ENCODE results near the gene ATP11A.

ATP11A gene

DNA sequence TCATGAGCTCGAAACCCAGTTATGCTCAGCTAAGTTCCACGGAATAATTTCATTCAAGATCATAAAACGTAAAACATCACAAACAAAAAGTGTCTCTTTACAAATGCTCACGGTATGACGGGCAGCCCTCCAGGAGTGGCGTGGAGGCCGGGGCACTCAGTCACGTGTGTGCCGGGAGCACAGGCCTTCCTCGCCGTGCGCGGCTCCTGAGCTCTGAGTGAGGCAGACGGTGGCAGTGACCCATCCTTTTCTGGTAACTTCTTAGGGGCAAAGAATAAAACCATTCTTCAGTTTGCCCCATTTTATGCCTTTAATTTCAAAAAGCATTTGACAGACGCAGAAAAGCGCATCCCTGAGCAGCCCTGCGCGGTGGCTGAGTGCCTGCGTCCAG is 72.8 kb downstream of the ATP11A start:
- no peak for DNase-seq

DNA sequence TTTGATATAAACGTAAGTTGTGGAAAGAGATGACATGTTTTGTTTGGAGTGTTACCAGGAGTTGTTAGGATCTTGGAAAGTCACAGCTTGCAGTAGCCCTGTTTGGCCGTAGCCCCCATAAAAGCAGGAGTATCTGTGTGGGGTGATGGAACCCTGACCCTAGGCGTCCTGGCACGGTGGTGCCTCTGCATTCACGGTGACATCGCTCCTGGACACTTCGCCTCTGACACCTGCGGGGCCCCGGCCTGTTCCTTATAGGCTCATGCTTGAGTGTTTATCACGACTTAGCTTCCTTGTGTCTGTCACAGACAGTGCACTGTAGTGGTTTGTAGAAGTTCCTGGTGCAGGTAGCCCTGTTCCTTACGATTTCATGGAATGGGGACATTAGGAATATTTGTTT is 74.2 kb downstream of the ATP11A start:
- no peak for DNase-seq

DNA sequence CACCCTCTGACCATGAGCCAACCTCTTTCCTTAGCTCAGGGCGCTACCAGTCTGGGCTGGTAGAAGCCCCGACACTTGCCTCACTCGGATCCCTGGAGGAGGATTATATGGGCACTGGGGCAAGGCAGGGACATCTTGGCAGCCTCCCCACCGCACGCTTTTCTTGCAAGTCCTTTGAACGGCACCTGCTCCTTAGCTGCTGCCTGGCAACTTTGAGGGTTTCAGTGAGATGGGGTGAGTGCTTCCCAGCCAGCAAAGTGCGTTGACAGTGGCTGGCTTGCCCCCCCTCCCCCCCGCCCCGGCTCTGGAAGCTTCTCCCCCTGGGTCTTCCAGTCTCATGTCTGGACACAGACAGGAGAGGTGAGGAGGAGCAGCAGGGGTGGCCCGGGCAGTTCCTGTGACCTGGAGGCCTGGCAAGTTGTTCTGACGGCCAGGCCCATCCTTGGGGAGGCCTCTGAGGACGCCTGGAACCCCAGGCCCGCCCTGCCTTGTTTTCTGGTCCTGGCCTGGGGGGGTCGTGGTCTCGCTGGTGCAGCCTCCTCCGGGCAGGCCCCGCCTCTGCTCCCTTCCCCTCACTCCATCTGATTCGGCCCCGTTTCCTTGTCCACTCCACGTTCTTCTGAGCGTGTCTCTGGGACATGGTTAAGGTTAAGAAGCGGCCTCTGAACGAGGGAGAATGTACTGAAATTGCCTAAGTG is 75.2 kb downstream of the ATP11A start:
- no peak for DNase-seq

DNA sequence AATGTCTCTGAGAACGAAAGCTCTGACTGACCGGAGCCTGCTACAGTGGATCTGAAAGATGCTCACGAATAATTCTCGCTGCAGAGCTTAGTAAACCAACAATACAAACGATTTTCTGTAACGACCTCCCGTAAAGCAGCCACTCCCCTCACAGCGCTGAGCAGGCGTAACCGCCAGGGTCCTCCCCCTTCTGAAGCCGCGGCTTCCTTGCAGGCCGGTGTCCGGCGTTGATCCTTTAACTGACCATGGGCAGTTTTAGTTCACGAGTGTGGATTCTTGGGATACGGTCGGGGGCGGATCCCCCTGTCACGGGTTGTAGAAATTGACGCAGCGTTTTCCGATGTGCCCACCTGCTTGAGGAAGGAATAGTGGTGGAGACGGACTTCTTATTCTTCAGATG is 75.9 kb downstream of the ATP11A start:
- no peak for DNase-seq

DNA sequence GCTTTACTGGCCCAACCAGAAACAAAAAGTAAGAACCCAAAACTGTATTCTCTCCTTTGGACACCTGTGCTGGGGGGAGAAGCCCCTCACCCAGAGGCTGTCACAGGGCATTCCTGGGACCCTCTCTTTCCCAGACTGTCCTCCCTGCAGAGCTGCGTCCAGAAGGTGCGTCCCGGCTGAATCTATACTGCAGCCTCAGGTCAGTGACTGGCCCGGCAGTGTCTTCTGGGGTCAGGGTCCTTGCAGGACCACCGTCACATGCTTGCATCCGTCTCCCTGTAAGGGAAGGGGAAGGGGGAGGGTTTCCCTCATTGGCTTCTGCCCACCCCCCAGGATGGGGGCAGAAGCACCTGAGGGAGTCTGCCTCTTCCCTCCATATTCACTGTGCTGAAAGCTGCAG is 76.5 kb downstream of the ATP11A start:
- DNase-seq: no peak

DNA sequence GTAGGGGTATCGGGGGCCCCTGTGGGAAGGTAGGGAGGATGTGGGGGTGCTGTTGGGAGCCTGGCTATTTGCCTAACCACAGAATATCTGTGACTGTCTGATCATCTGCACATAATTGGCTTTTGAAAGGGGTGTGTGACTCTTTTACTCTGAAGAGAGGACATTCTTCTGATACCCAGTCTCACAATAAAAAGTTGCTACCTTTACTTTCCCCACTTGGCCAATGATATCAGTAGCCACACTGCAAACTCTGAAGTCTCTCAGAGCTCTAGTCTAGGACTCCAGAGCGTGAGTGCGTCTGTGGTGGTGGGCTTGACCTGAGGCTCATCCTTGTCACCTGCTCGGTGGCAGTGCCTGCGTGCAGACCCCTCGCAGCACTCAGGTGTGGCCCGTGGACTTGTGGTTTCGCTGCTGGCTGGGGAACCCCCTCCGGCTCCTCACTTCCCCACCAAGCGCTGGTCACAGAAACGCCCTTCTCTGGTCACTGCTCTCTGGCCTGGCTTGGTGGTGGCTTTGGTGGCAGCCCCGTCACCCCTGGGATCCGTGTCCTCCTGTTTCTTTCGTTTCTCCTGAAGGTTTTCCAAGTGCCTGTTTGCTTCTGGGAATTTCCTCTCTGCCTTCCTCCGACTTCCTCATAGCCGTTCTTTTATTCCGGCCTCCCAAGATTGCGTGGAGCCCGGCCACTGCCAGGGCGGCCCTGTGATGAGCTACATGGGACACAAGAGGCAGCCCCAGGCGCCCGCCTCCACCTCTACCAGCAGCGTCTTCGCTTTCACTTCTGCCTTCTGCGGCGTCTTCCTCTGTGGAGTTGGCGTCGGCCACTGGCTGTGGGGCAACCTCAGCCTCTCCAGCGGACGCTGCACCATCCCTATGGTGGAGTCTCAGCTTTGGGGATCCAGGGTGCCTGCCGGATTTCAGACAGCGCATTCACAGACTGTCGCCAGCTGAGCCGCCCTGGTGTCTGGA is 78.0 kb downstream of the ATP11A start:
- peak; percentile 14 for DNase-seq

DNA sequence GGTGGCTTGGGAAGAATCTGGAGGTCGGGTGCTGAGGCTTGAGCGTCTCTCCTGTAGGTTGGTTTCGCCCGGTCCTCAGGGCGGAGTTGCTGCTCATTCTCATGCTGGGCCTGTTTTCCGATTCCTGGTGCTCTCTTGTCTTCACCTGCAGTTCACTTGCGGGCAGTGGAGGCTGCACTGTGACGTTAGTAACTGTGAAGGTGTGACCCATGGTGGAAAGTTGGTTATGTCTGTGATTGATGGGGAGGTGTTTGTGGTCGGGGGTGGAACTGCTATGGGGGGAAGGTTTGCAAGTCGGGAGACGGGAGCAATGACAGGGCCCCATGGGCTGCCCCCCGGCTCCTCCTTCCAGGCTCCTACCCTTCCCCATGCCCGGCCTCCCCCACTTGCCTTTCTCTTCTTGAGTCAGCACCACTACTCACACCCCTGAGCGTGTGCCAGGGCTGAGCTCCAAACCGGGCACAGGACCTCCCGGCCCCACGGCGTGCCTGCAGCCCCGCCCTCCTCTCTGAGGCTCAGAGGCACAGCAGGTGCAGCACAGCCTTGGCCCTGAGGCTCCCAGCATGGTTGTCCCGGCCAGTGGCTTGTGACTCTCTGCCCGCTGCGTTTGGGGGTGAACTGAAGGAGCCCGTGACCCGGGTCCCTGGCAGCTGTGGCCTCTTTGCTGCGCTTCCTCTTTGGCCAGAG is 79.1 kb downstream of the ATP11A start:
- DNase-seq: peak; percentile 39

DNA sequence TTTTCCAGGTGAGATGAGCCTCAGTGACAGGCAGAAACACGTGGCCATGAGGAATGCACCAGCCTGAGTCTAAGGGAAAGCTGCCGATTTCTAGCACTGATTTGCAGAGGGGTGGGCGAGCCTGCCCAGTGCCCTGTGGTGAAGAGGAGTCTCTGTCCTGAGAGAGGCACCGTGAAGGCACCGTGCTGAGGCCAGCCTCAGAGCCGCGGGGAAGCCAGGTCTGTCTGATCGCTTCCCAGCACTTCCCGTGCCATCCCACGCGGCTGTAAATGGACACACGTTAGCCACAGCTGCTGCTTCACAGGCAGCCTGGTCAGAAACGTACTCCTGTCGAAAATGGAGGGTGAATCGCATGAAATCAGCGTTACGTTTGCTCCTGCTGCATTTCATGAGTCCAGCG is 79.8 kb downstream of the ATP11A start:
- no peak for DNase-seq

DNA sequence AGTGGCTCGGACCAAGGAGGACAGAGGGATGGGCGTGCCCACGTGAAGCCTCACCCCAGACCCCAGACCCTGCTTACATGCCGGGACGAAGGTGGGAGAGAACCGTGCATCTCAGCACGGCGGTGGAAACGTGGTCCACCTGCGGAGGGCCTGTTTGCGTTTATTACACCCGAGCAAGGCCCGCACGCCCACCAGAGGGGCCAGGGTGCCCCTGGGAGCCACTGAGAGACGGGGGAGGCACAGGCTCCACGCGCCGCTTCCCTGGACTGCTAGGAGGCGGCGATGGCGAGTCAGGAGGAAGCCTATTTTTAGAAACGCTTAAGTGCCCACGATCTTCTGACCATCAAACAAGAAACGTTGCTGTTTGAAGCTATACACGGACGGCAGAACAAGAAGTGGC is 80.7 kb downstream of the ATP11A start:
- DNase-seq: no peak

DNA sequence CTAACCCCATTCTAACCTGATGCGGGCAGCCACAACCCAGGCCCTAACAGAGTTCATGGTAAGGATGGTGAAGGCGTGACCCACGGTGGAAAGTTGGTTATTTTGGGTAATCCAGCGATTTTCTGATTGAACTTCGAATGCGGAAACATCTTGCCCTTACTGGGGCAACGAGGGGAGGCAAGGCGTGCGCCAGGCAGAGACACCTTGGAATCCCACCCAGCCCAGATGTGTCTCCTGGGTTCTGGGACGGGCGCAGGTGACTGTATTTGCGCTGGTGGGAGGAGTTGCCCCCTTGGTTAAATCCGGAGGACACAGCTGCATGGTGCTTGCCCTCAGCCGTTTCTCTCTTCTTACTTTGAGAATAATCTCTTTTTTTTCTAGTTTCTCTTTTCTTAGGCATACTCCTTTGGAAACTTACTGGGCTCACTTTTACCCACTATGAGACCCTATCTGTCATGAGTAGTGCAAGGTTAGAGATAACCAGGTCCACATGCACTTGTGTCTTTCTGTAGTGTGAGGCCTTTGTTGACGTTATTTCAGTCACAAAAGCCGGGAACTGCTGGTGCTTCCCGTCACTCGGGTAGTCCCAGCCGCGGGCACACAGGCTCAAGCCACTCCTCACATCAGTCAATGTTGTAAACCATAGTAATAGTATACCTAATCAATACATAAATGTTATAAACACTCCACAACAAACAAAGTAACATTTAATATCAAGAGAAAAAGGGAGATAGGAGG is 81.5 kb downstream of the ATP11A start:
- no peak for DNase-seq

DNA sequence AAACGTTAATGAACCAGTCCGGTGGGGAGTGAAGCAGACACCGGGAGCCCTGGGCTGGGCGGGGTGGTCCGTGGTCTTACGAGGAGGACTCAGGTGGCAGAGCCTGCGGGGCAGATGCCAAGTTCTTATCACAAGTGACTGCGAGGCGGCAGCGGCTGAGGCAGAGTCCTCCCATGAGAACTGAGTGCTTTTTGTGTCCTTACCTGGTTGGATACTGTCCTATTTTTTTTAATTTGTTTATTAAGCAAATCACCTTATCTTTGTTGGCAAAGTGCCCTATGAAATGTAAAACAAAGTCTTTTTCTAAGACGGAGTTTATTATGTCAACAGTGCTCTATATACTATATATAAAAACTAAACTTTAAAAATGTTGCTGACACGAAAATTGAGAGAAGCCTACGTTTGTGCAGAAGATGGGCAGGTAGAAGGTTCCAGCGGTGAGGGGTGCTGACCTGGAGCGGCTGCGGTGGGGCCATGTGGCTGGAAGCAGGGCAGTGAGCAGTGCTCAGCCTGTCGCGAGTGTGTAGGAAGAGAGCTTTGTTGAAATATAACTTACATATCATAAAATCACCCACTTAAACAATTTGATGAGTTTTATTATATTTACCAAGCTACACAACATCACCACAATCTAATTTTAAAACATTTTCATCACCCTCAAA is 82.2 kb downstream of the ATP11A start:
- no peak for DNase-seq

DNA sequence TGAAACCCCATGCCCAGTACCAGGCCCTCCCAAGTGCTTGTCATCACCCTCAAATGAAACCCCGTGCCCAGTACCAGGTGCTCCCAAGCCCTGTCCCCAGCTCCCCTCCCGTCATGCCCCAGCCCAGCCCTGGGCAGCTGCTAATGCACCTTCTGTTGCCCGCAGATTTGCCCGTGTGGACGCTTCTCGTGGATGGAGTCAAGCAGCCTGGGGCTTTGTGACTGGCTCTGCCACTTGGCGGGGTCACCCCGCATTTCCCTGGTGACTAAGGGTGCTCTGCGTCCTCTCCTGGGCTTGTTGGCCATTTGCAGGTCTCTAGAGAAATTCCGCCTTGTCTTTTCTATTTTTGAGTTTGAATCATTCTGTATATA is 82.7 kb downstream of the ATP11A start:
- DNase-seq: no peak

DNA sequence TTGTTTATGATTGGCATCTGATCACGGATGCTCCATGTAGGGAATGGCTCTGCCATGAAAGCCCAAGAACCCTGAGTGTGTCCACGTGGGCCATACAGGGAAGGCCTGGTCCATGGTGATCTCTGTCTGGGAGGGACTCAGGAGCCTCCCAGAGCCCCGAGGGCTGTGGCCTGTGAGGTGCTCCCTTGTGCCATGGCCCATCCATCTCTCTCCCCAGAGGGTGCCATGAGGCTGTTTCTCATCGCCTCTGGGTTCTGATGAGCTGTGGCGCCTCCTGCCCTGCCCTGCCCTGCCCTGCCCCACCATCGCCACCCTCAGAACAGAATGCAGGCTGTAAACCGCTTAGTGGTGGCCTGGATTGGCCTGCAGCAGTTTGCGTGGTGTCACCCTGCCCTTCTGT is 83.1 kb downstream of the ATP11A start:
- no peak for DNase-seq

DNA sequence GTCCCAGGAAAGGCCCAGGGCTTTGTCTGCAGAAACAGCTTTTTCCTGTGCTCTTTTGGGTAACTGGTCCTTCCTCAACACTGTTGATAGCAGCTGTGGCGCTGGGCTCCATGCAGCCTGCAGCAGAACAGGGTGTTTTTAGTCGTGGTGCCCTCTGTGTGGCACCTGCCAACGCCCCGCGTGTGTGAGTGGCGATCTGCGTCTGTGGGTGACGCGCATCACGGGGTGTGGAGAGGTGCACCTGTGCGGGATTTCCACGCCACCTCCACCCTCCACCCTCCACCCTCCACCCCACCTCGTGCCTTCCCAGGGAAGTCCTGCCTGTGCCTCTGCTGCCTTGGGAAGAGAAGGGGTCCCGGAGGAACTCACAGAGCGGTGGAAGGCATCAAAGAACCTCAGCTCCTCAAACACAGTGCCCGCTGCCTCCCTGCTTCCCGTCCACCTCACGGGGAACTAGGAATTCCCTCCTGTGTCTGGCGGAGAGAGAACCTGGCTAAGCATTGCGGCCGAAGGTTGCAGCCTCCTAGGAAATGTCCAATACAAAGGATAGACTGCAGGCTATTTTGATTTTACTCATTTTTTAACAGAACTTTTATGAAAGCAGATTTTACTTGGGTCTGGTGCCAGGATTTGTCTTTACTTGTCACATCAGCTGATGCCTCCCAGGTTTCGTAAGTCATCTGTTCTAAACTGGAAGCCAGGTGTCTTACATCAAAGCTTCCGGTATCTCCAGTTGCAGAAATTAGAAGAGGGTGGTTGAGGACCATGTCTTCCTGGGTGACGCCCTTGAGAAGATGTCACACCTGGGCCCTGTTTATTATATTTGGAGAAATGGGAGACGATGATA is 84.0 kb downstream of the ATP11A start:
- DNase-seq: no peak

DNA sequence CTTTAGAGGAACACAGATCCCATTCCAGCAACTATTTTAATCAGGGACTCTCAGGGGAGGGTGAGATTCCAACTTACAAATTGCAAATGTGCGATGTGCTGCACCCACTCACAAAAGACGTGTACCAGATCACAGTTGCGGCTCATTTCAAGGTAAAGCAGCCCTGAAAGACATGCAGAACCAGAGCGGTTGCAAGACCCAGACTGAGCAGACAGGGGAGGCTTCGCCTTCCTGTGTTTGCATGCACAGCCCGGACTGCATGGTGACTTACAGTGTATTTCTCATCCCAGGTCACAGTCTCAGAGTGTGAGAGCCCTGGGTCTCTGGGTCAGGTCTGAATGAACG is 84.6 kb downstream of the ATP11A start:
- no peak for DNase-seq

DNA sequence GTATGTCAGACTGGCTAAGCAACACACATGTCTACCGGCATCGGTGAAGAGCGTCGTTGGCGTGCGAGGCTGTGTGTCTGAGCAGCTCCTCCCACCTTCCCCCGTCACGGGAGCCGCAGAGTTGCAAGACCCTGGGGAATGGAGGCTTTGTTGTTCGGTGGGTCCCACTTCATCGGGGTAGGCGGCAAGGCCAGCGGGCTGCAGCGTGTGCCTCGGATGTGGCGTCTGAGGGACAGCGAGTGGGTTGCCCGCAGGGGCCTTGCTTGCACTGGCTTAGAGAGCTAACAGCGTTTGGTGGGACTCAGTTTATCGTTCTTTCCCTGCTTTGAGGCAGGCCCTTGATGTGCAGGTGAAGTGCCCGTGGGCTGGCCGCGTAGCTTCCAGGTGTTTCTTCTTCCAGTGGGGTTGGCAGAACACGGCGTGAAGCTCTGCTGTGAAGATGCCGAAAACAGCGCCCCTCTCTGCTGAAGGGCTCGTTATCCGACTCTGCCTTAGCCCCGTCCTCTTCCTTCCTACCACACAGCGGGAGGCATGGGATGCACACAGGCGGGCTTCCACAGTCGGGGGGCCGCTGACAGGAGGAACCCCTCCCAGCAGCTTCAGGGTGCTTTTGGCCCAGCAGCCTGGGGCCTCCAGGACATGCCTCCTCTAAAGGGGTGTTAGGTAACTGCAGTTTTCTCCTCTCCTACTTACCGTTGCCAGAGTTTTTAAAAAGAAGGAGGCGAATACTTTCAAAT is 85.2 kb downstream of the ATP11A start:
- DNase-seq: no peak

DNA sequence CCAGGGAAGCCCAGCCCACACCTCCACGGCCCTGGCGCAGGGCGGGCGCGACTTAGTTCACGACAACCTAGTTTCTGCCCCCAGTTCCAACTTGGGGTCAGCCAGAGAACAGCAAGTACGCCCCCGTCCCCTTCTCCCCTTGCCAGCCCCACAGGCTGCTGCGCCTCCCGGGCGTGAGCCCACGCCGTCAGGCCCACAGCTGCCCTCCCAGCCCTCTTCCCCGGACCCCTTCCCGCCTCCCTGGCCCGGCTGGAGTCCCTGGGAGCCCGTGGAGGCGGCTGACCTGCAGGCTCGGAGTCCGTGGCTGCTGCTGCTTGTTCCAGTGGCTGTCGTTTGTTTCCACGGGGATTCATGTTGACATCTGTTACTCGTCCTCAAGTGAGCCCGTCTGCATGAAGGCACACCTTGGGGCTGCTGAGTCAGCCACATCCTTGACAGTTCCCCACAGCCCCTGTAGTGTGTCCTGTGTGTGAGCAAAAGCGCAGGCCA is 86.0 kb downstream of the ATP11A start:
- DNase-seq: no peak

DNA sequence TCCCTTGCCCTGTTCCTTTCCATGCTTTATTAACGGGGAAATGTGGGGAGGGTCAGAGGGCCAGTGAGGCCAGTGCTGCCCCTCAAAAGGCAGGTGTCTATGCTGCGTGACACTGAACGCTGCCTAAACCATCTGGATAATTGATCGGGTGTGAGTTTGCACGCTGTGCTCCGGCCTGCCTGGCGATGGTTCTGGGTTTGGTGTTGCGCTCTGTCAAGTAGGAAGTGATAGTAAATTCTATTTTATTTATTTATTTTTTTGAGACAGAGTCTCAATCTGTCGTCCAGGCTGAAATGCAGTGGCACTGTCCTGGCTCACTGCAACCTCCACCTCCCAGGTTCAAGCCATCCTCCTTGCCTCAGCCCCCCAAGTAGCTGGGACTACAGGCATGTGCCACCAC is 86.5 kb downstream of the ATP11A start:
- no peak for DNase-seq

DNA sequence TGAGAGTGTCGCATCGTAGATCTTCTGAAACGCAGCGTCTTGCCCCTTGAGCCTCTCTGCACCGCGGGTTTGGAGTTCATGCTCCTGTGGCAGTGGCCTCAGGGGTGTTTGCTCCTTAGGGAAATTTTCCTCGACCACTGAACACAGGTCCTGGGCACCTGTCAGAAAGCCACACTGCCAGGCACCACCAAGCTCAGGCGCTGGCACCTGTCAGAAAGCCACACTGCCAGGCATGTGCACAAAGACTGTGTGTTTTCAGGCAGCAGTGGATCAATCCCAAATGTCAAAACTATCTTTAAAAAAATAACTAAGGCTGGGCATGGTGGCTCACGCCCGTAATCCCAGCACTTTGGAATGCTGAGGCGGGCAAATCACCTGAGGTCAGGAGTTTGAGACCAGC is 87.1 kb downstream of the ATP11A start:
- DNase-seq: no peak

DNA sequence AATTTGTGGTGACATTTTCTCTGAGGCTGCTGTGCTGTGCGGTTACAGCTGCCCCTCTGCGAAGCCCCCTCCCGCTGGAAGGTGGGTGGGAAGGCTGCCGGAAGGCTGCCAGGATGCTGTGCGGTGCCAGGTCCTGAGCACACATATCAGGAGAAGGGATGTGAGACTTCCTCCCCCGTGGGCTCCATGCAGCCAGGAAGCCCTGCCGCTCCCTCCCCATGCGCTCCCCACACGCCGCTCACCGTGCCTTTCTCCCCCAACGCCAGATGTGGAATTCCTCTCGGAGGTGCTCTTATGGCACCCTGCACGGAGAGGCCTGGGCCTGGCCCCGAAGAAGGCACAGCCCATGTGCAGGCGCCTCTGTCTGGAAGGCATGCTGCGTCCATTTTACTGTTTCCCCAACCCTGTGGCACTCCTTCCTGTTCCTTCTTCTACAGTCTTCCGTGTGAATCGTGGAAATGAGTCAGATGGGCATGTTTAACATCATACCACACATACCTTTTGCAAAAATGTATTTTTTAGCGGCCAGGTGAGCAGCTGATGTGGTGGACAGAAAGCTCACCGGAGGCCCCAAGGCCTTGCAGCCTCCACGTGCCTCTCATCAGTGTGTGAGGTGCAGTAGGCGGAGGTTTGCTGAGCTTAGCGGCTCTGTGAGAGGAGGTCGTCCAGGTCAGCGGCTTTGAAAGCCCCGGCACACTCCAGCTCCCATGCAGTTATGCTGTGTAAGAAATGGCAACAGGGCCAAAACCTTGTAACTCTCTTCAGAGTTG is 88.0 kb downstream of the ATP11A start:
- no peak for DNase-seq

All from CD4-positive, alpha-beta T cell treated with Interleukin-17A for 1 hour (primary cell).